ENCODE data around the gene LMO4. TPM values are rescaled to one million over a fixed set of nuclear protein-coding genes. Genes with fewer than 3 reads are reported as not detected.

LMO4 gene
- polyA plus RNA-seq, 2 of the 4 experiments (the other 2 are of a cell fraction): 54.7 to 68.9 TPM

DNA sequence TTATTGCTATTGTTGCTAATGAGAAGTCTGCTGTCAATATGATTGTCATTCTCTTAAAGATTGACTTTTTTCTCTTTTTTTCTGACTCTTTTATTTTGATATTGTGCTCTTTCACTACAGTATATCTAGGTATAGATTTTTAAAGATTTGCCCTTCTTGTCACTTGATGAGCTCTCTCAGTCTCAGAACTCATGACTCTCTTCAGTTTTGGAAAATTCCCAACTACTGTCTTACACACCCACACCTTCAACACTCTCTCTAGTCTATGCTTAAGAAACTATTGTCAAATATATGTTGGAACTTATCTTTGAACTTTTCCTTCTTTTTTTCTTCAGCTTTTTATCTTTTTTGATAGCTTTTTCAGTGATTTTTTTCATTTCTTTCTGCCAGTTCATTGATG is 50.6 kb downstream of the LMO4 start:
- CTCF ChIA-PET: no interaction called here
- Histone ChIP-seq H3K27ac (no peak overlapping the region), H3K4me1 (no peaks in the 10 kb centered on the region), H3K4me2 (no peak overlapping the region), H3K9me3 (no peaks in the 10 kb centered on the region), H3K4me3 (no peak overlapping the region)
- DNase-seq (ENCODE audit: low read depth in 1 of 2, low spot score in 1 of 2) (no peak), FAIRE-seq (no peak), ATAC-seq (no peak)
- TF ChIP-seq, protein P1, sequence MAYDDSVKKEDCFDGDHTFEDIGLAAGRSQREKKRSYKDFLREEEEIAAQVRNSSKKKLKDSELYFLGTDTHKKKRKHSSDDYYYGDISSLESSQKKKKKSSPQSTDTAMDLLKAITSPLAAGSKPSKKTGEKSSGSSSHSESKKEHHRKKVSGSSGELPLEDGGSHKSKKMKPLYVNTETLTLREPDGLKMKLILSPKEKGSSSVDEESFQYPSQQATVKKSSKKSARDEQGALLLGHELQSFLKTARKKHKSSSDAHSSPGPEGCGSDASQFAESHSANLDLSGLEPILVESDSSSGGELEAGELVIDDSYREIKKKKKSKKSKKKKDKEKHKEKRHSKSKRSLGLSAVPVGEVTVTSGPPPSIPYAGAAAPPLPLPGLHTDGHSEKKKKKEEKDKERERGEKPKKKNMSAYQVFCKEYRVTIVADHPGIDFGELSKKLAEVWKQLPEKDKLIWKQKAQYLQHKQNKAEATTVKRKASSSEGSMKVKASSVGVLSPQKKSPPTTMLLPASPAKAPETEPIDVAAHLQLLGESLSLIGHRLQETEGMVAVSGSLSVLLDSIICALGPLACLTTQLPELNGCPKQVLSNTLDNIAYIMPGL (CRISPR knock-in tag; IDR thresholded peaks at IDR 0.05; ENCODE audit: borderline replicate concordance): no peak
- TF ChIP-seq EP300 (IDR thresholded peaks at IDR 0.05) (no peak), CBX2 (IDR thresholded peaks at IDR 0.05; ENCODE audit: borderline replicate concordance, low read depth) (no peak), CBX8 (IDR thresholded peaks at IDR 0.05) (no peak), MAFK (IDR thresholded peaks at IDR 0.05; ENCODE audit: partially characterized antibody) (no peak), FOXS1 (CRISPR knock-in tag; IDR thresholded peaks at IDR 0.05) (no peak), KDM5A (IDR thresholded peaks at IDR 0.05) (no peak), PHF8 (IDR thresholded peaks at IDR 0.05; ENCODE audit: borderline replicate concordance, low read depth) (no peak)
- TF ChIP-seq, protein P2, sequence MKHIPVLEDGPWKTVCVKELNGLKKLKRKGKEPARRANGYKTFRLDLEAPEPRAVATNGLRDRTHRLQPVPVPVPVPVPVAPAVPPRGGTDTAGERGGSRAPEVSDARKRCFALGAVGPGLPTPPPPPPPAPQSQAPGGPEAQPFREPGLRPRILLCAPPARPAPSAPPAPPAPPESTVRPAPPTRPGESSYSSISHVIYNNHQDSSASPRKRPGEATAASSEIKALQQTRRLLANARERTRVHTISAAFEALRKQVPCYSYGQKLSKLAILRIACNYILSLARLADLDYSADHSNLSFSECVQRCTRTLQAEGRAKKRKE (CRISPR knock-in tag; IDR thresholded peaks at IDR 0.05; ENCODE audit: low read depth): no peak
- TF ChIP-seq, protein P3, sequence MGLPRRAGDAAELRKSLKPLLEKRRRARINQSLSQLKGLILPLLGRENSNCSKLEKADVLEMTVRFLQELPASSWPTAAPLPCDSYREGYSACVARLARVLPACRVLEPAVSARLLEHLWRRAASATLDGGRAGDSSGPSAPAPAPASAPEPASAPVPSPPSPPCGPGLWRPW (IDR thresholded peaks at IDR 0.05): no peak
- TF ChIP-seq, protein P4, sequence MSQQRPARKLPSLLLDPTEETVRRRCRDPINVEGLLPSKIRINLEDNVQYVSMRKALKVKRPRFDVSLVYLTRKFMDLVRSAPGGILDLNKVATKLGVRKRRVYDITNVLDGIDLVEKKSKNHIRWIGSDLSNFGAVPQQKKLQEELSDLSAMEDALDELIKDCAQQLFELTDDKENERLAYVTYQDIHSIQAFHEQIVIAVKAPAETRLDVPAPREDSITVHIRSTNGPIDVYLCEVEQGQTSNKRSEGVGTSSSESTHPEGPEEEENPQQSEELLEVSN (IDR thresholded peaks at IDR 0.05; ENCODE audit: borderline replicate concordance, low read depth): no peak
- POLR2A ChIA-PET: interaction anchor here (0.5 kb wide), 1 partner anchor 261 kb away, joined by 3 read pairs; no protein-coding TSS in a partner anchor

DNA sequence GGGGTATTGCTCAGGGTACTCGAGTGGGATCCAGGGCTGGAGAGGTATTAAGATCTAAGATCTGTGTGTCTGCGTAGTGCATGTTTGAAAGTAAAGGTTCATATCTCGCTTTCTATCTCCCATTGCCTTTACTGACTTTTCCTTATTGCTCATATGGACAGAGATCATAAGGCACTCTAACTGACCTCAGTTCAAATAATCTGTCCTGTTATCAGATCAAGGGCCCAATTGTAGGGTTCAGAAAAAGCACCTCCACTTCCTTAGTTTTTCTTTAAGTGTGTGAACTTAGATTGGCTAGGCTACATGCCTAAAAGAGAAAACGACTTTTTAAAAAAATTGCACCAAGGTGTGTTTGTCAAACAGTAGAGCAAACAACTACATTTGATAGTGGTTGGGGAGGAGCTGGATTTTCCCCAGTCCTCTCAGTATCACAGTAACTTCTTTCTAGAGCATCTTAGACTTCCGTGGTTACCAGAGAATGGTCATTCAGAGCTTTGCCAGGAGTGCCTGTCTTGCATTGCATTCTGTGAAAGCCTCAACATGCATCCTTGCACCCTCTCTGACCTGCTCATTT is 57.6 kb downstream of the LMO4 start:
- ATAC-seq (no peak), FAIRE-seq (no peak), DNase-seq (ENCODE audit: low read depth in 1 of 2, low spot score in 1 of 2) (no peak)
- no peak overlapping the region for H3K4me3 ChIP-seq
- H3K4me2 ChIP-seq: no peak overlapping the region
- TF ChIP-seq SMC3 (IDR thresholded peaks at IDR 0.05) (no peak), EP300 (IDR thresholded peaks at IDR 0.05) (no peak), NFE2L2 (conservative IDR thresholded peaks at IDR 0.05; ENCODE audit: low read length) (no peak), EHF (CRISPR knock-in tag; IDR thresholded peaks at IDR 0.05) (no peak), HDAC2 (IDR thresholded peaks at IDR 0.05) (no peak), MAZ (IDR thresholded peaks at IDR 0.05; ENCODE audit: borderline replicate concordance, low read depth, low read length) (no peak), ZSCAN20 (CRISPR knock-in tag; IDR thresholded peaks at IDR 0.05) (no peak), BHLHE40 (IDR thresholded peaks at IDR 0.05; ENCODE audit: low read depth, low read length) (no peak), CEBPB (IDR thresholded peaks at IDR 0.05) (no peak), CBX2 (IDR thresholded peaks at IDR 0.05; ENCODE audit: borderline replicate concordance, low read depth) (no peak), POLR2A (IDR thresholded peaks at IDR 0.05; ENCODE audit: low read length) (no peak), CHD4 (IDR thresholded peaks at IDR 0.05; ENCODE audit: borderline replicate concordance) (no peak), JUNB (IDR thresholded peaks at IDR 0.05) (no peak)
- TF ChIP-seq, protein P1 (CRISPR knock-in tag; IDR thresholded peaks at IDR 0.05; ENCODE audit: borderline replicate concordance): no peak
- TF ChIP-seq, protein P5, sequence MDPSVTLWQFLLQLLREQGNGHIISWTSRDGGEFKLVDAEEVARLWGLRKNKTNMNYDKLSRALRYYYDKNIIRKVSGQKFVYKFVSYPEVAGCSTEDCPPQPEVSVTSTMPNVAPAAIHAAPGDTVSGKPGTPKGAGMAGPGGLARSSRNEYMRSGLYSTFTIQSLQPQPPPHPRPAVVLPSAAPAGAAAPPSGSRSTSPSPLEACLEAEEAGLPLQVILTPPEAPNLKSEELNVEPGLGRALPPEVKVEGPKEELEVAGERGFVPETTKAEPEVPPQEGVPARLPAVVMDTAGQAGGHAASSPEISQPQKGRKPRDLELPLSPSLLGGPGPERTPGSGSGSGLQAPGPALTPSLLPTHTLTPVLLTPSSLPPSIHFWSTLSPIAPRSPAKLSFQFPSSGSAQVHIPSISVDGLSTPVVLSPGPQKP (IDR thresholded peaks at IDR 0.05; ENCODE audit: low read depth, low read length): no peak
- TF ChIP-seq, protein P6, sequence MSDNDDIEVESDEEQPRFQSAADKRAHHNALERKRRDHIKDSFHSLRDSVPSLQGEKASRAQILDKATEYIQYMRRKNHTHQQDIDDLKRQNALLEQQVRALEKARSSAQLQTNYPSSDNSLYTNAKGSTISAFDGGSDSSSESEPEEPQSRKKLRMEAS (IDR thresholded peaks at IDR 0.05): no peak
- TF ChIP-seq, protein P3 (IDR thresholded peaks at IDR 0.05): no peak
- ChIA-PET POLR2A (no interaction called here), CTCF (interaction anchor here (1.1 kb wide), 1 partner anchor 38 kb away, joined by 3 read pairs; no protein-coding TSS in a partner anchor)
- H3K9me3 ChIP-seq: peaks cover 4% of the 10 kb centered on the region; the same call in 1 of the 3 replicates
- 44% methylated on average over 5 of the region's 5 CpGs for WGBS (ENCODE audit: missing lambda C conversion rate)
- H3K4me1 ChIP-seq: no peaks in the 10 kb centered on the region
- no peak overlapping the region for H3K27ac ChIP-seq

Measured in A549 (cell line).